Measurements from ENCODE around the gene DYDC2. TPM values are rescaled to one million over a fixed set of nuclear protein-coding genes. Genes with fewer than 3 reads are reported as not detected.

Gene DYDC2
- total and polyA plus RNA-seq, 2 experiments from 2014 or later: 8.1 to 9.0 TPM

Other genes with a start within 250 kb of the DYDC2 start
- 0.89 and 1.1 TPM in 2 replicates for gene PLAC9, start 224.1 kb upstream of the DYDC2 start, total RNA-seq (2014; rRNA removed; shearing (Covaris generic))
- 11.0 and 14.4 TPM in 2 replicates for gene PLAC9, start 224.1 kb upstream of the DYDC2 start, polyA plus RNA-seq (2016; fragmentation: Nextera tagmentation; extraction: Ambion mirVana)
- gene ANXA11, start 151.2 kb upstream of the DYDC2 start, total RNA-seq (2014; rRNA removed; shearing (Covaris generic)): 38.9 and 42.3 TPM in 2 replicates
- 70.0 and 73.7 TPM in 2 replicates for gene ANXA11, start 151.2 kb upstream of the DYDC2 start, polyA plus RNA-seq (2016; fragmentation: Nextera tagmentation; extraction: Ambion mirVana)
- 6.5 and 8.0 TPM in 2 replicates for gene MAT1A, start 67.1 kb upstream of the DYDC2 start, total RNA-seq (2014; rRNA removed; shearing (Covaris generic))
- gene MAT1A, start 67.1 kb upstream of the DYDC2 start, polyA plus RNA-seq (2016; fragmentation: Nextera tagmentation; extraction: Ambion mirVana): 0.97 and 1.3 TPM in 2 replicates
- 2.1 TPM in 1 of 2 replicates, not detected in the other for gene DYDC1, start within 50 bp of the DYDC2 start, total RNA-seq (2014; rRNA removed; shearing (Covaris generic))
- 1.7 TPM in 1 of 2 replicates, not detected in the other for gene DYDC1, start within 50 bp of the DYDC2 start, polyA plus RNA-seq (2016; fragmentation: Nextera tagmentation; extraction: Ambion mirVana)
- 31.8 and 40.1 TPM in 2 replicates for gene PRXL2A, start 51.8 kb downstream of the DYDC2 start, total RNA-seq (2014; rRNA removed; shearing (Covaris generic))
- 46.8 and 51.7 TPM in 2 replicates for gene PRXL2A, start 51.8 kb downstream of the DYDC2 start, polyA plus RNA-seq (2016; fragmentation: Nextera tagmentation; extraction: Ambion mirVana)
- gene TSPAN14, start 97.5 kb downstream of the DYDC2 start, total RNA-seq (2014; rRNA removed; shearing (Covaris generic)): 31.8 and 40.7 TPM in 2 replicates
- gene TSPAN14, start 97.5 kb downstream of the DYDC2 start, polyA plus RNA-seq (2016; fragmentation: Nextera tagmentation; extraction: Ambion mirVana): 17.1 and 17.9 TPM in 2 replicates
- gene SH2D4B, start 181.1 kb downstream of the DYDC2 start, total RNA-seq (2014; rRNA removed; shearing (Covaris generic)): not detected in 2 replicates
- gene SH2D4B, start 181.1 kb downstream of the DYDC2 start, polyA plus RNA-seq (2016; fragmentation: Nextera tagmentation; extraction: Ambion mirVana): 0.08 TPM in 1 of 2 replicates, not detected in the other